22Rv1 (cell line): Measurements from ENCODE around the gene GGN.
"Not testable (repeated sequence)": the region's sequence is repeated elsewhere in the genome, so short reads cannot be mapped to it uniquely, and the experiment has no call there.

Experiments used
- CTCF ChIP-seq: fragments of 450-650 bp; IDR thresholded peaks from 2 replicates; pipeline ENCODE4 v1.5.1; 2017; ENCODE audit warnings: mild to moderate bottlenecking
- ZFX ChIP-seq: fragments of 450-650 bp; IDR thresholded peaks from 2 replicates; pipeline ENCODE4 v1.6.1; 2017; ENCODE audit warnings: antibody characterized with exemption, borderline replicate concordance

- TF ChIP-seq CTCF, ZFX: not testable (repeated sequence)
Measured at GRCh38 chr19:38339011-38339410, 48.8 kb downstream of the GGN start.
